Right atrium auricular region (tissue), 2 donors: Measurements from ENCODE around the gene DNASE1. TPM values are rescaled to one million over a fixed set of nuclear protein-coding genes. Genes with fewer than 3 reads are reported as not detected.
A peak's percentile ranks its signal among the peaks of the same experiment; 100 is the strongest.

Experiments used
- DNase-seq: peaks from one replicate; pipeline ENCODE4 v3.0.0-alpha.2; 2019; ENCODE audit warnings: low spot score
- H3K27ac ChIP-seq, 2 donors: fragments of 200-600 bp; sonication (generic); 1 replicate in 1 of 2; 2 replicates in 1 of 2; pipeline ENCODE4 v1.5.1; 2016 to 2019
- H3K27me3 ChIP-seq, 2 donors: fragments of 200-600 bp; sonication (generic); one replicate each; pipeline versions ENCODE4 v1.5.1 to v1.6.0; 2017 to 2019
- H3K36me3 ChIP-seq: fragments of 200-600 bp; sonication (generic); one replicate; pipeline ENCODE4 v1.5.1; 2016
- H3K4me1 ChIP-seq, 2 donors: fragments of 200-600 bp; sonication (generic); one replicate each; pipeline versions ENCODE4 v1.5.1 to v1.6.0; 2017 to 2019
- H3K4me3 ChIP-seq, 2 donors: fragments of 200-600 bp; sonication (generic); 1 replicate in 1 of 2; 2 replicates in 1 of 2; pipeline ENCODE4 v1.5.1; 2017 to 2019; ENCODE audit warnings: mild to moderate bottlenecking in 1 of 2, moderate library complexity in 1 of 2
- H3K9me3 ChIP-seq, 2 donors: fragments of 200-600 bp; sonication (generic); one replicate each; pipeline ENCODE4 v1.5.1; 2019
- total RNA-seq, 2 donors: library from RNA; depleted of rRNA; stranded (reverse); fragments of >200 nt; gene quantifications; one replicate each; pipeline ENCODE4 v1.1.0, GENCODE V29; 2016
- TF ChIP-seq, protein P1 (sequence below), 2 donors: fragments of 200-600 bp; sonication (generic); IDR thresholded peaks; one replicate each; pipeline ENCODE4 v1.5.1; 2019; ENCODE audit warnings: antibody characterized with exemption in 2 of 2

The DNASE1 gene
- total RNA-seq, 2 donors from 2014 or later, result 2.7 to 6.7 TPM

DNA sequence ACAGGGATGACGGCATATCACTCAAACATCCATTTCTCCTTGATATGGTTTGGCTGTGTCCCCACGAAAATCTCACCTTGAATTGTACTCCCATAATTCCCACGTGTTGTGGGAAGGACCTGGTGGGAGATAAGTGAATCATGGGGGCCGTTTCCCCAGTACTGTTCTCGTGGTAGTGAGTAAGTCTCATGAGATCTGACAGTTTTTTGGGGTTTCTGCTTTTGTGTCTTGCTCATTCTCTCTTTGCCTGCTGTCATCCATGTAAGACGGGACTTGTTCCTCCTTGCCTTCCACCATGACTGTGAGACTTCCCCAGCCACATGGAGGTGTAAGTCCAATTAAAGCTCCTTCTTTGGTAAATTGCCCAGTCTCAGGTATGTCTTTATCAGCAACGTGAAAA, 32.5 kb downstream of the DNASE1 start:
- no peaks in the 10 kb centered on the region for H3K9me3 ChIP-seq
- TF ChIP-seq, protein P1, sequence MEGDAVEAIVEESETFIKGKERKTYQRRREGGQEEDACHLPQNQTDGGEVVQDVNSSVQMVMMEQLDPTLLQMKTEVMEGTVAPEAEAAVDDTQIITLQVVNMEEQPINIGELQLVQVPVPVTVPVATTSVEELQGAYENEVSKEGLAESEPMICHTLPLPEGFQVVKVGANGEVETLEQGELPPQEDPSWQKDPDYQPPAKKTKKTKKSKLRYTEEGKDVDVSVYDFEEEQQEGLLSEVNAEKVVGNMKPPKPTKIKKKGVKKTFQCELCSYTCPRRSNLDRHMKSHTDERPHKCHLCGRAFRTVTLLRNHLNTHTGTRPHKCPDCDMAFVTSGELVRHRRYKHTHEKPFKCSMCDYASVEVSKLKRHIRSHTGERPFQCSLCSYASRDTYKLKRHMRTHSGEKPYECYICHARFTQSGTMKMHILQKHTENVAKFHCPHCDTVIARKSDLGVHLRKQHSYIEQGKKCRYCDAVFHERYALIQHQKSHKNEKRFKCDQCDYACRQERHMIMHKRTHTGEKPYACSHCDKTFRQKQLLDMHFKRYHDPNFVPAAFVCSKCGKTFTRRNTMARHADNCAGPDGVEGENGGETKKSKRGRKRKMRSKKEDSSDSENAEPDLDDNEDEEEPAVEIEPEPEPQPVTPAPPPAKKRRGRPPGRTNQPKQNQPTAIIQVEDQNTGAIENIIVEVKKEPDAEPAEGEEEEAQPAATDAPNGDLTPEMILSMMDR (IDR thresholded peaks at IDR 0.05), result no peak
- peaks cover 28% of the 10 kb centered on the region for H3K36me3 ChIP-seq
- no peak overlapping the region for H3K4me3 ChIP-seq
- peaks cover 0 to 16% of the 10 kb centered on the region in 2 donors for H3K4me1 ChIP-seq
- H3K27ac ChIP-seq, result no peak overlapping the region
- DNase-seq, result no peak
- no peaks in the 10 kb centered on the region for H3K27me3 ChIP-seq

DNA sequence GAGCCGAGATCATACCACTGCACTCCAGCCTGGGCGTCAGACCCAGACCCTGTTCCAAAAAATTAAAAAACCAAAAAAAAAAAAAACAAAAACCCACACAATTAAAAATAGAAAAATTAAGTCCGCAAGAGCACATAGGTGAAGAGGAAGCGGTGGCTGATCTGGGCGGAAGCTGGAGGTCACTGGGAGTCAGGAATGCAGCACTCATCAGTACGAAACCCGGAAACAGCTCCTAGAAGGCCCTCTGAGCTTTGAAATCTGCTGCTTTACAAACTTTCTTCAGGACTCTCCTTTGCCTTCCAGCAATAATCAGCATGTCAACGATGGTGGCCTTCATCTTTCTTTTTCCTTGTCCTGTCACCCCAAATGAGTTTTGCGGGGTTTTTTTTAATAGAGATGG, 33.3 kb downstream of the DNASE1 start:
- Histone ChIP-seq H3K27ac (no peak overlapping the region), H3K4me3 (no peak overlapping the region), H3K27me3 (no peaks in the 10 kb centered on the region), H3K9me3 (no peaks in the 10 kb centered on the region), H3K4me1 (peaks cover 0 to 16% of the 10 kb centered on the region in 2 donors), H3K36me3 (peaks cover 28% of the 10 kb centered on the region)
- TF ChIP-seq, protein P1 (IDR thresholded peaks at IDR 0.05), result no peak
- no peak for DNase-seq

DNA sequence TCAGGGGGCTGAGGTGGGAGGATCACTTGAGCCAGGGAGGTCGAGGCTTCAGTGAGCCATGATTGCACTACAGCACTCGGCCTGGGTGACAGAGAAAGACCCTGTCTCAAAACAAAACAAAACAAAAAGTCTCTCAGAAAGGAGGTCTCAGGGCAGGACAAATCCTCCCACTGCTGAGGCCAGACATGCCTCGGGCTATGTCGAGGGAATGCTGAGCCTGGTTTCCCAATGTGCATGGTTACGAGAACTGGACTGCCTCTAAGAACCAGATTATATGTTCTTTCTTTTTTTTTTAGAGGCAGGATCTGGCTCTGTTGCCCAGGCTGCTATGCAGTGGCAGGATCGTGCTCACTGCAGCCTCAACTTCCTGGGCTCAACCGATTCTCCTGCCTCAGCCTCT, 35.2 kb downstream of the DNASE1 start:
- H3K36me3 ChIP-seq, result peaks cover 24% of the 10 kb centered on the region
- H3K27ac ChIP-seq, result peak overlapping the region; percentile 7 to 47
- no peaks in the 10 kb centered on the region for H3K9me3 ChIP-seq
- no peak overlapping the region for H3K4me3 ChIP-seq
- H3K27me3 ChIP-seq, result no peaks in the 10 kb centered on the region
- TF ChIP-seq, protein P1 (IDR thresholded peaks at IDR 0.05), result no peak
- H3K4me1 ChIP-seq, result peaks cover 0 to 16% of the 10 kb centered on the region in 2 donors
- DNase-seq, result no peak

DNA sequence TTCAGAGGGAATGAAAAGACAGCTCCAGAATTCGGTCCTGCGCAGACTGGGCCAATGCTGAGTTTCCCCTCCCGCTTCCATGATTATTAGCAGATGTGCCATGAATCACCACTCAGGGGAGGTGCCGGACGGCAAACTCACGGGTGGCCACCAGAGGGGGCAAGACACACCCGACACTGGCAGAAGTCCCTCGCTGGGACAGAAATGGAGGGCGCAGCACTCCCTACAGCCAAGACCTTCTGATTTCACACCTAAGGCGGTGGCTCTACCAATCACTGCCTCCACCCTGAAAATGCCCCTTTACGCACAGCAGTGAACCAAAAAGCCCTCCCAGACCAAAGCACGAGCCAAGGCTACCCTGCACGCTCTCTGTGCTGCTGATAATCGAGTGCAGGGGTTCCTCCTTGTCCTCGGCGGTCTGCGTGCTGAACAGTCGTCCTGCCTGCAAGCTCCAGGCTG, 36.0 kb downstream of the DNASE1 start:
- no peaks in the 10 kb centered on the region for H3K27me3 ChIP-seq
- H3K9me3 ChIP-seq, result no peaks in the 10 kb centered on the region
- peaks cover 0 to 16% of the 10 kb centered on the region in 2 donors for H3K4me1 ChIP-seq
- H3K36me3 ChIP-seq, result peaks cover 16% of the 10 kb centered on the region
- peak overlapping the region; percentile 5 to 41 for H3K4me3 ChIP-seq
- peak overlapping the region; percentile 47 to 49 for H3K27ac ChIP-seq
- peak; percentile 97 for DNase-seq
- TF ChIP-seq, protein P1 (IDR thresholded peaks at IDR 0.05), result peak; percentile 81 to 98

DNA sequence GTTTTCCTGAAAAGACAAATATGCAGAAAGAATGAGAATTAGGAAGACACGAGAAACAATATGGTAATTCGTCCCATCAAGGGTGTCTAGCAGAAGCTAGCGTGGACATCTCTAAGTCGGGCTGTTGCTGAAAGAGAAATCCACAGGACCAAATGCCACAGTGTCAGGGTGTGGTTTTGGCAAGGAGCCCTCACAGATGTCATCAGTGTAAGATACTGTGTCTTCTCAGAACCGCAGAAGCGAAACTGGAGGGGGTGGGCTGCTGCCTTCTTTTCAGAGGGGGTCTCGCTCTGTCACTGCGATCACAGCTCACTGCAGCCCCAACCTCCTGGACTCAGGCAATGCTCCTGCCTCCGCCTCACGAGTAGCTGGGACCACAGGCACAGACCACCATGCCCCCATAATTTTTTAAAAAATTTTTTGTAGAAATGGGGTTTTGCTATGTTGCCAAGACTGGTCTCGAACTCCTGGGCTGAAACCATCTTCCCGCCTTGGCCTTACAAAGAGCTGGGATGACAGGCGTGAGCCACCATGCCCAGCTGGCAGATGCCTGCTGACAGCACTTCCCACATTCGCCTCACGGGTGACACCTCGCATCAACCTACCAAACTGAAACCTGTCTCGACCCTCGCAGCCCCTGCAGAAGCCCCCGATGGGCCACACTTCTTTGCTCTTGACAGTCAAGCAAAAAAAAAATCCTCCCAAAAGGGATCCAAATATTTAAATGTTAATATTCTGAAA, 36.7 kb downstream of the DNASE1 start:
- H3K27me3 ChIP-seq, result no peaks in the 10 kb centered on the region
- no peaks in the 10 kb centered on the region for H3K9me3 ChIP-seq
- H3K27ac ChIP-seq, result peak overlapping the region; percentile 47 to 49
- peak overlapping the region in 1 of 2 donors; percentile 41 for H3K4me3 ChIP-seq
- no peak for DNase-seq
- H3K36me3 ChIP-seq, result peaks cover 10% of the 10 kb centered on the region
- TF ChIP-seq, protein P1 (IDR thresholded peaks at IDR 0.05), result no peak
- peaks cover 0 to 20% of the 10 kb centered on the region in 2 donors for H3K4me1 ChIP-seq
